Measurements from ENCODE around the gene ARF3.
A peak's percentile ranks its signal among the peaks of the same experiment; 100 is the strongest.

The ARF3 gene

DNA sequence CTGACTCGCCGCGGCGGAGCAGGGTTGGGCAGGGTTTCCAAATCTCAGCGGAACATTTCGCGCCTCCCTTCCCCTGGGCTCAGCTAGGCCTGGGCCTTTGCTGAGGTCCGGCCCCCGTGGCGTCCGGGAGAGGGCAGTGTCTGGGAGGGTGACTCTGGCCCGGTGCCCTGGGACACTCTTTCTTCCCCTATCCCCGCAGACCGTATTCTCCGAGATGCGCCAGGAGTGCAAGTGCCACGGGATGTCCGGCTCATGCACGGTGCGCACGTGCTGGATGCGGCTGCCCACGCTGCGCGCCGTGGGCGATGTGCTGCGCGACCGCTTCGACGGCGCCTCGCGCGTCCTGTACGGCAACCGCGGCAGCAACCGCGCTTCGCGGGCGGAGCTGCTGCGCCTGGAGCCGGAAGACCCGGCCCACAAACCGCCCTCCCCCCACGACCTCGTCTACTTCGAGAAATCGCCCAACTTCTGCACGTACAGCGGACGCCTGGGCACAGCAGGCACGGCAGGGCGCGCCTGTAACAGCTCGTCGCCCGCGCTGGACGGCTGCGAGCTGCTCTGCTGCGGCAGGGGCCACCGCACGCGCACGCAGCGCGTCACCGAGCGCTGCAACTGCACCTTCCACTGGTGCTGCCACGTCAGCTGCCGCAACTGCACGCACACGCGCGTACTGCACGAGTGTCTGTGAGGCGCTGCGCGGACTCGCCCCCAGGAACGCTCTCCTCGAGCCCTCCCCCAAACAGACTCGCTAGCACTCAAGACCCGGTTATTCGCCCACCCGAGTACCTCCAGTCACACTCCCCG is 23.9 kb upstream of the ARF3 start:
- no peak for DNase-seq

DNA sequence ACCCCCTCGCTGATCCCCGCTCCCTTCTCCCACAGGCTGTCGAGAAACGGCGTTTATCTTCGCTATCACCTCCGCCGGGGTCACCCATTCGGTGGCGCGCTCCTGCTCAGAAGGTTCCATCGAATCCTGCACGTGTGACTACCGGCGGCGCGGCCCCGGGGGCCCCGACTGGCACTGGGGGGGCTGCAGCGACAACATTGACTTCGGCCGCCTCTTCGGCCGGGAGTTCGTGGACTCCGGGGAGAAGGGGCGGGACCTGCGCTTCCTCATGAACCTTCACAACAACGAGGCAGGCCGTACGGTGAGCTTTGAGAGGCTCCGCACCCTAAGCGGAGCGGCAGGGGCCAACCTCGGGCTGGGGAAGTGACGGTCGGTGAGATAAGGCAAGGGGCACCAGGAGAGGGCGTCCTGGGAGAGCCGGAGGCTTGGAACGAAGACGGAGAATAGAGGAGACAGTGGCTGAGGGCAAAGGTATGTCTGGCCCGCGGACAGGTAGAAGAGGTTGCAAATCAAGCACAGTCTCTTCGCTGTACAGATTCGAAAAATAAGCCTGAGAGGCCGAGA is 23.2 kb upstream of the ARF3 start:
- DNase-seq, result peak; percentile 65

DNA sequence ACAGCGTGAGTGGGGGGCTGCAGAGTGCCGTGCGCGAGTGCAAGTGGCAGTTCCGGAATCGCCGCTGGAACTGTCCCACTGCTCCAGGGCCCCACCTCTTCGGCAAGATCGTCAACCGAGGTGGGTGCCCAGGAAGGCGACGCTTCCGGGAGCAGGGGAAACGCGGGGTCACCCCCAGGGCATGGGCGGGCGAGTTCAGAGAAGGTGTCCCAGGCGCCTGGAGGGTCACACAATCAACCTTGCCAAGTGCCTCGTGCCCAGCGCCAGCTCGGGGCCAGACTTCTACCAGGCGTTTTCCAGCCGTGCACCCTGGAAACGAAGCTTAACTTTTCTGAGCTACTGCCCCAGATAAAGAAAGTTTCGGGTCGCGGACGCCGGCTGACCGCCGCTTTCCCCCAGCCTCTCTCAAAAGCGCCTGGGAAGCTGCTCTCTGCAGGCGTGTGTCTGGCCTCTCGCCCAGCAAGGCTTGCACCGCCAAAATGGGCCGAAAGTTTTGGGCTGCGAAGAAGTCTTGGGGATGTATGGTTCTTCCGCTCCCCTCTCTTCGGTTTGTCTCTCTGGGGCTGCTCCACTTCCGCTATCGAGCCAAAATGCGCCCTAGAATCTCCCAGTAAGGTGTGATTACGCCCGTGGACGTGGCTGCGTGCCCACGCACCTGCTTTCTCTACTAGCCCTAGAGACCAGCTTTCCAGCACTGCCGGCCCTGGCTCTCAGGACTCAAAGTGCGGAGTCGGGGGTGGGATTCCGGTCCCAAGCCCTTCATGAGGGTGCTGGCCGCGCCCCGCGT is 22.5 kb upstream of the ARF3 start:
- DNase-seq, result peak; percentile 37

DNA sequence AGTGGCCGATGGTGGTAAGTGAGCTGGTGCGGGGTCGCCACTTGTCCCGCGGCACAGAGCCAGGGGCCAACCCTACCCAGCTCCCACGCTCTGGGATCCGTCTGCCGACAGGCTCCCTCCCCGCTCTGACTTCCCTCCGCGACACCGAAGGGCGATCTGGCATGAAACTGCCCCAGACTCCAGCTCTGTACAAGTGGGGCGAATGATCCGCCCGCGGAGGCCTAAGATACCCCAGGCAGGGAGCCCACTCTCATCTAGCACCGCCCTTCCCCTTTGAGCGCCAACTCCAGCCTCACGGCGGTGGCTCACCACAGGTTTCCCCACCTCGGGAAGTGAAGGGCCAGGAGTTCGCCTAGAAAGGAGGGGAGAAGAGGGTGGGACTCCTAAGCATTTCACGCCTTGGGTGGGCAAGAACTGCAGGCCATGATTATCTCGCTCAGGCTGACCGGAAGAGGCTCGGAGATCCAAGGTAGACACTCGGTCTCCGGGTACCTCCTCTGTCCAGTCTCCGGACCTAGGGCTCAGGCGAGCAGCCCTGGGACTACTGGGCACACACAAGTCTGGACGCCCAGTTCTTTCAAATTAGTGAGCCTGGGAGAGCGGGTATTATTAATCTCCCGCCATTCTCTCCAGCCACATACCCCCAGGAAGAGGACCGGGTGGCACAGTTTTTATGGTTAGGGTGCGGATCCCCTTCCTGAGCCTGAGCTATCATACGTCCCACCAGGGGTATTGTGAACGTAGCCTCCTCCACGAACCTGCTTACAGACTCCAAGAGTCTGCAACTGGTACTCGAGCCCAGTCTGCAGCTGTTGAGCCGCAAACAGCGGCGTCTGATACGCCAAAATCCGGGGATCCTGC is 21.7 kb upstream of the ARF3 start:
- no peak for DNase-seq

DNA sequence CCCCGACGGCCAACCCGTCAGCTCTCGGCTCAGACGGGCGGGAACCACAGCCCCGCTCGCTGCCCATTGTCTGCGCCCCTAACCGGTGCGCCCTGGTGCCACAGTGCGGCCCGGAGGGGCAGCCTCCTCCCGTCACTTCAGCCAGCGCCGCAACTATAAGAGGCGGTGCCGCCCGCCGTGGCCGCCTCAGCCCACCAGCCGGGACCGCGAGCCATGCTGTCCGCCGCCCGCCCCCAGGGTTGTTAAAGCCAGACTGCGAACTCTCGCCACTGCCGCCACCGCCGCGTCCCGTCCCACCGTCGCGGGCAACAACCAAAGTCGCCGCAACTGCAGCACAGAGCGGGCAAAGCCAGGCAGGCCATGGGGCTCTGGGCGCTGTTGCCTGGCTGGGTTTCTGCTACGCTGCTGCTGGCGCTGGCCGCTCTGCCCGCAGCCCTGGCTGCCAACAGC is 21.0 kb upstream of the ARF3 start, which contains the start of gene WNT1:
Gene WNT1 (plus strand): TSS at position 32 of the 450 bp plus-strand sequence. CDS start 329 bp downstream, at position 361.
- DNase-seq, result no peak

DNA sequence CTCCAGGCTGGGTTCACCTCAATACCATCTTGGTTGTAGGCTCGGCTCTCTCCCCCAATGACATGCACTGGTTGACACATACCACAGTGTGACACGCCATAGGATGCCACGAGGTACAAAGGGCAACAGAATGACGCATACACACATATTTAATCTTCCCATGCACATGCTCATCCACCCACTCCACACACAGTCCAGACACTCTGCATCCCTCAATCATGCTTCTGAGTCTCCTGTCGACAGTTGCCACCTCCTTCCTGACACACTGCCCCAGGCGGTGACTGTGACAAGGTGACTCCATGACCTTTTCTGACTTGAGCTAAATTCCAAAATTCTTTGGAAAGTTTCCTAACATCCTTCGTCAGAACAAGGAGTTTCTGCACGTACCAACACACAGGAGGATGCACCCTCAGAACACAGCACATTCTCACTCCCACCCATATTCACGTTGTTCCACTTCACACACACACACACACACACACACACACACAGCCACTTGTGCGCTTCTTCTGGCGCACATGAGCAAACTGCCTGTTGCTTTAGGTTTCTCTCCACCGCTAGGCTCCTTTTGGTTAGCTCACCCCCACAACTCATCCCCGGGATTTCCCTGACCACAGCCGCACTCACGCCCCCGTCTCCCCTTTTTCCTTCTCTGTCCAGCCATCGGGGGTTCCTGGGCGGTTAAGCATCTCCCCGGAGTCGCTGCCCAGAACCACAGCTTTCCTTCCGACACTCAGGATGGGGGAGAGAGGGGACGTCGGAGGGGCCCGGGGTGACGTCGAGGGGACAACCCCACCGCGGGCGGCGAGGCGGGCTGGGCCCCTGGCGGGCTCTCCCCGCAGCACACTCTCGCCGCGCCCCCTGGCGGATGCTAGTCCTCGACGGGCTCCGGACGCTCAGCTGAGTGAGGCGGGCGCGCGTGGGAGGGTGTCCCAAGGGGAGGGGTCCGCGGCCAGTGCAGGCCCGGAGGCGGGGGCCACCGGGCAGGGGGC is 20.3 kb upstream of the ARF3 start:
- DNase-seq, result peak; percentile 80

DNA sequence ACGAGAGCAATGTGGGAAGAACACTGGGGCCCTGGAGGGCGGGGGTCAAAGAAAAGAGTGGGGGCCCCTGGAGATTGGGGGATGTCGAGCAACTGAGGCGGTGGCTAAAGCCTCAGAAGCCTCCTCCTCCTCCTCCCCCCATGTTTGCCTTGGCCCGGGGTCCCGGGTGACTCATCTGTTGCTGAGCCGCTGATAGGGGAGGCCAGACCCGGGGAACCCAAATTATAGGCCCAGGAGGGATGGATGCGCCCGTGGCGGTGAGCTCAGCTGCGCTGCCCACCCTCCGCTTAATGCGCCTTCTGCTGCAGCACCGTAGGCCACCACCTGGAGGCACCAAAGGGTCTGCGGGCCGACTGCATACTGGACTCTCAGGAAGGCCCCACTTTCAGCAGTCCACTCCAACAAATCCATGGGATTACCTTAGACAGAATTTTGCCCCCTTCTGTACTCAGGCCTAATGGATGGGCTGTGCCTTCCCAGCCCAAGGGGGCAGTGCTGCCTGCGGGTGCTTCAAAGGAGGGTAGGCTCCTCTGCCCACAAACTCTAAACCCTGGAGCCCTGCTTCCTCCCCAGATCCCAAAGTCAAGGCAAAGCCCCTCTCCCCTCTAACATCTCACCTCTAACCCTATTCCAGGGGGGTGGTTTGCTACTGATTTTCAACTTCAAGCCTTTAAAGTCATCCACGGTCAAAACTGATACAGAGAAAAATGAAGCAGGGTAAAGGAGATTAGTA is 16.8 kb upstream of the ARF3 start:
- peak; percentile 61 for DNase-seq

DNA sequence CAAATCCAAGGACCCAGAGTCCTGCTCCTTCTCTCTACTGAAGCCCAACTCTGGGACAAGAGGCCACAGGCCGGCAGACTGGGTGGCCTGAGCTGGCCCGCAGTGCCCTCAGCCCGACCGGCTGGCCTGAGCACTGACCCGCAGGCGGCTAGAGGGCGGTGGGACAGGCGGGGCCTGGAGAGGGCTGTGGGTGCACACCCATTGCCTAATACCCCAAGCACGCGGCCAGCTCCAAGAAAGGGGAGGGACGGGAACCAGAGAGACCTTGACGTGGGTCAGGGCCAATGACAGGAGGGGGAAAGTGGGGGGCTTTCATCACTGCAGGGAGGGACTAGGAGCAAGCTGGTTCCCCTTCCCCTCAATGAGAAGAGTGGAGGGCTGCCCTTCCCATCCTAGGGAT is 16.2 kb upstream of the ARF3 start:
- DNase-seq, result no peak

DNA sequence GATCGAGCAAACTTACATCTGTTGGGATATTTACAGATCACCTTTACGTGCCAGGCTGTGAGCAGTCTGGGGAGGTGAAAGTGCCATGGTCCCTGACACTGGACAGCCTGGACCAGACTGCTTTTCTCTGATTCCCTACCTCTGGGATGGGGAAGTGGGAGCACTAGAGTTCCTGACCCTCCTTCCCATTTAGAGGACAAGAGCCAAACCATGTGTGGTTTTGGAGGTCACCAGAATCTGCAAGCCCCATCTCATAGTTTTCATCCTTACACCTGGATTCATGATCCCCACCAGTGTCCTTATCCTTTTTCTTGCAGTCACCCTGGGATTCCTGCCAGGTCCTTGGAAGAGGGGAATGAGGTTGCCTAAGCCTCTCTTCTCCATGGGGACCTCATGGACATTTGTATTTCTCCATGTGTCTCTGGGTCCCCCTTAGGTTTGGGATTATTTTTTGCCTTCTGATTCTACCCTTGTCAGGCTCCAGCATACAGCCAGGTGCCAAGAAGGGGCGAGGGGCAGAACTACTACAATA is 15.7 kb upstream of the ARF3 start:
- DNase-seq, result no peak

DNA sequence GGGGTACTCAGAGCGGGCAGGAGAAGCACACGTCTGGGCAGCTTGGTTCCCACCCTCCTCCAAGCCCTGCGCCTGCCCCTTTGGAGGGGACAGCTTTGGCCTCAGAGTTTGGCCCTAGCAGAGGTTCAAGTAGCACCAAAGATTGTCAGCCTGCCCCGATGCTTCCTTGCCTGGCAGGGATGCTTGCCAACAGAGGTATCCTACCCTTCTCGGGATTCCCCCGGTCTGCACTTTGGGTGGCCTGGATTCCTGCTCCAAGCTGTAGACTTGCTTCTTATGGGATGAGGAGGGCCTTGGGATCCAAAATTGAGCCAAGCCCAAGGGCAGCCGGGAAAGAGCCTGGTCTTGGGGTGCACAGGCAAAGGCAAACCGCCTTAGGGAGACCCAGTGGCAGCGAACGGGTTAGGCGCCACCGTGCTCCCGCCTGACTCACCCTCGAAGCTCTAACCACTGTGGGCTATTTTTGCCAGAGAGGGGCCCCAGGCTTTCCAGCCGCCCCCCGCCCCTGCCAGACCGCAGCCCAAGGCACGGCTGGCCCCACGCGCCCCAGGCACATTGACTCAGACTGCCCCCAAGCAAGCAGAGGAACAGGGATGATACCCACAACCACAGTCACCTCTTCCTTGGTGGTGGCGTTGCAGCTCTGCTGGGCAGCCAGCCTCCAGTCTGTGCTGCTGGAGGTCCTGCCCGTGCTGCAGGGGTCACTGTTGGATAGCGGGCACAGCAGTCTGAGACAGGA is 15.1 kb upstream of the ARF3 start:
- peak; percentile 48 for DNase-seq

DNA sequence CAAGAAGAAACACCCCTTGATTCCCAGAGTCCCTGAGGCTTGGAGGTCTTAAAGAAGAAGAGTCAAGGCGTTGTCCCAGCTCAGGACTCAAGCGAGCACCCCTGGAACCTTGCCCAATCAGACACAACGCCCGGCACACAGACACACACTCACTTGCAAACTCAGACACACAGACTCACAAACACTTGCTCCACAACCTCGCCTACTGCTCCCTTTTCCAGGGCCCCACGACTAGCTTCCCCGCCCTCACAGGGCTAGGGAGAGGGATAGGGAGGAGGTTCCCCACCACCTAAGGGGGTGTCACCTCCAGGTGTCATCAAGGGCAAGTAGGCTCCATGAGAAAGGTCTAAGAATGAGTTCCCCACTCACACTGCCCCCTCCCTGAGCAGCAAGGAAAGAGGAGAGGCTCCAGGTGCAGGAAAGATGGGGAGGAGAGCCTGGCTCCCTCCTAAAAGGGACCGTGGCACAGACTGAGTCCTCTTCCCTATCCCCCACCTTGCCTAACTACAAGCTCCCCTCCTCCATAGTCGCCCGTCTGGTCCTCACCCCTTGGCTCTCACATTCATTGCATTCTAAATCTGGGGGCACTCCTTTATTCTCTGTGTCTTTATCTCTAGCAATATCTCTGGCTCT is 13.5 kb upstream of the ARF3 start:
- no peak for DNase-seq

DNA sequence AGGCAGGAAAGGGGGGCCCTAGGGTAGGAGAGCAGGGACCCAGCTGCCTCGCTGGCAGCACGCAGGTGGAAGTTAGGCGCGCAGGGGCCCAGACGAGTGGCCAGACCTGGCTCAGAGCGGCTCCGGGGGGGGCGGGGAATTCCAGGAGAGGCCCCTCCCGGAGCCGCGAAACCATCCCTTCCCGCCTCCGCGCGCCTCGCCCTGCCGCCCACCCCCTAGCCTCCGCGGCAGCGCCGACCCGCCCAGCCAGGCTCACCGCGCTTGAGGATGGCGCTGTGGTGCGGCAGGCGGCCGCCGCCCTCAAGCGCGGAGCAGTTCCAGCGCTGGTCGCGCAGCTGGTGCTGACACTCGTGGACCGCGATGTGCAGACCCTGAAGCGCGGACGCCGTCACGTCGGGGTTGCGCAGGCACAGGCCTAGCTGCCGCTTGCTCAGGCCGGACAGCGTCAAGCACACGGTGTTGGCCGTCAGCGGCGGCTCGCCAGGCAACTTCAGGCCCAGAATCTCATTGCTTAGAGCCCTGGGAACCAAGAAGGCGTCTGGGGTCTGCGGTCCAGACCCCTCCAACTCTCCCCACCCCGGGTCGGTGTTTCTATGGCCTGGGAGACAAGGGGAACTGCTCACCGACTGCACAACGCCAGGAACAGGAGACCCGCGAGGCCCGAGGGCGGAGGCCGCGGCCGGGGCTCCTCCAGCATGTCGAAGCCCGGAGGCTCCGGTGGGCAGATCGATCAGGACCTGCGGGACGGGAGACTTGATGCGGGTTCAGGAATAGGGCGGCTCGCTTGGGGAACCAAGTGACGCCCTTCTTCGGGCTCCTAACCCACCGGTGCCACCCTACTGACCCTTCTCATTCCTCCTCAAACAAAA is 12.8 kb upstream of the ARF3 start:
- DNase-seq, result peak; percentile 37

DNA sequence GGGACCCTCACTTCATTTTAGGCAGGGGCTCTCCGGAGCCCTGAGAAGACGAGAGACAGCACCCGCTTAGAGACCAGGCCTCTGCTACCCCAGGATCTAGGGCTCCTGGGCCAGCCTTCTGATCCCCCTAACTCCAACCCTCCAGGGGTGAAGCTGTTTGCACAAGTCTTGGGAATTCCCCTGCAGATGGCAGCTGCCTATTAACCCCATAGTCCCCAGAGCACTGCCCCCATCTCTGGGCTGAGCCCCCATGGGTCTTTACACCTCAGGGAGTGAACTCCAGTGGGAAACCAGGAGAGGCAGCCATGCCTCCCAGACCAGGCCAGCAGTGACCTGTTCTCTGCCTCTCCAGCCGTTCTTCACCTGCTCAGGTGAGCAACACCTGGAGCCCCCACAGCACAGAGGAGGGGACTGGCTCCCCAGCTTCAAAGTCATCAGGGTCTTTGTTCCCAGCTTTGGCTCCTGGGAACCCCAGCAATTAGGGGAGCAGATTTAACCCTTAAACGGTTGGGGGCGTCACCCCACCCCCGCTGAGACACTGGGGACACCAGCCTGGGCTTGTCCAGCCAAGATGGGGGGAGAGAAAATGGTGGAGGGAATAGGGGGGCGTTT is 12.0 kb upstream of the ARF3 start:
- DNase-seq, result no peak

DNA sequence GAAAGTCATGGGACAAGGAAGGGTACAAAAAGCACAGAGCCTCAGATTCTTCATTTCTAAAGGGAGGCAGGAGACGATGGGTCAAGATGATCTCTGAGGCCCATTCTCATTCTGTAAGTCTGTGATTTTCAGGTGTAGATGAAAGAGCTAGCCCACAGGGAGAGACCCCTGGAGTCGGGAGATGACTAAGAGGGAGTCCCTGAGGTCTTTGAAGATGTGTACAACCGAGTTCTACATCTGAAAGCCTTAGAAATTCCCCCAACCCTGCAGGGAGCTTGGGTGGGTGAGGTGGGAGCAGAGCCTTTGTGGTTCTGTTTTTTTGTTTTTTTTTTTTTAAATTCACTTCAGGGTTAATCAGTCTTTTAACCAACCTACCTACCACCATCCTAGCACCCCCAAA is 11.2 kb upstream of the ARF3 start:
- DNase-seq, result no peak

DNA sequence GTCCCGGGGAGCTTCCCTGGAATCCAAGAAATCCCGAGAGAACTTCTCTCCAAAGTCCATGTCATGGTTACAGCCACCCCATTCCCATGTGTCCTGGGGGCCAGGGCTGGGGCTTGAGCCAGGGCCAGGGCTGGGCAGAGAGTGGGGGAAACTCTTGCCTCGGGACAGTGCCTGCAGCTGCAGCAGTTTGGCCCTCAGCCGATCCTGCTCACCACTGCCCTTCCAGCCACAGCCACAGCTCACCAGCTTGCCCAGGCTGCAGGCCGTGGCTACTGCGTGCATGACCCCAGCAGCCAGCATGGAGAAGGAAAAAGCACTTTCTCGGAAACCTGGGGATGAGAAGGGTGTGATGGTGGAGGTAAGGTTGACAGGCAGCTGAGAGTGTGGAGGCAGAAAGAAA is 10.7 kb upstream of the ARF3 start:
- no peak for DNase-seq

DNA sequence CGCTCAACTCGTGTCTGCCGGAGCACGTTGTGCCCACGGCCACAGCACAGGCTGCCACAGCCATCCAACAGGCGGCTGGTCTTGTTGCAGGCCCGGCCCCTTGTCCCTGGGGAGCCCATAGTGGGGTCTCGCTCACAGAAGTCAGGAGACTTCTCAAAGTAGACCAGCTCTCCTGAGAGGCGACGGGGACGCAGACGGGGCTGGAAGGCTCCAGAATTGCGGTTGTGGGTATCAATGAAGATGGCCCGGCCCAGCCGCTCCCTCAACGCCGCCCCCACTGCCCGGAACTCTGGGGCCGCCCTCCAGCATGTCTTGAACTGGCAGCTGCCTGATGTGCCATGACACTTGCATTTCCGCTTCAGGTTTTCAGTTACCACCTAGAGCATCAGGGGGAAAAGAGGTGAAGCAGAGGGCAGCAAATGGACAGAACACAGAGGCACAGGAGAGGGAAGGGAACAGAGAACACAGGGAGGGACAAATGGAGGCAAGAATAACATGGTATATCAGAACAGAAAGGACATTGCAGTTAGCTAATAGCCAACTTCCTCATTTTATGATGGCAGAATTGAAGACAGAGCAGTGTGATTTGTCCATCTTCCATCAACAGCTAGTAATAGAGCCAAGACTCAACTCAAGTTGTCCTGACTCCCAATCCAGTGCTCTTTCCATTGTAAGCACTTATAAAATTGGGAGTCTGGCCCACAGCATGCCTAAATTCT is 9.0 kb upstream of the ARF3 start:
- no peak for DNase-seq

DNA sequence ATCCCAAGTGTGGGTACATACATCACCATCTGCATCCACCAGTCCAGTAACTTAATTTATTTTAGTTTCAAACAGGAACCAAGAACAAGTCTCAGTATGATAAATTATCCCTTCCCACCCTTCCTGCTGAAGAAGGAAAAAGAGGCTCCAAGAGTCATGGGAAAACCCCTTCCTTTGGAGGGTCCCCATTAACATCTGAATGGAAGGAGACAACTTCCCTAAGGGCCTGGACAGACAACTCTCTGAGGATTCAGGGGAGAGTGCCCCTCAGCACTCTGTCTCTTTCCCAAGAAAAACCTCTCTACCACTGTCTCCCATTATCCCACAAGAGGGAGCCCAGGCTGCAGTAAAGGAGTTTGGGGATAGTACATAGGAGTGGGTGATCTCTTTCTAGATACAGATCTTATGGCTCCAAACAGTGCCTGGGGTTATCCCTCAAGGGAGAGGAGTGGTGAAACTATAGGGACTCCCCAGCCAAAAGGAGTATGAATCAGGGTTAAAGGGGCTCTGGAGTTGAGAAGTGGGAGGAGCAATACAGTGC is 8.1 kb upstream of the ARF3 start:
- no peak for DNase-seq
